Pancreas (tissue), 10 donors: ENCODE data around the gene DAAM2. TPM values are rescaled to one million over a fixed set of nuclear protein-coding genes. Genes with fewer than 3 reads are reported as not detected.

ENCODE experiments used
- ATAC-seq, 4 donors: fragments of 200-7000 bp; cut with Tn5 transposase; one replicate each; pipeline versions ENCODE4 v1.8.0 to v1.9.1; 2020; ENCODE audit warnings: mild to moderate bottlenecking in 4 of 4, moderate library complexity in 4 of 4
- DNase-seq, 6 donors: peaks; one replicate each; pipeline ENCODE4 v3.0.0-alpha.2; 2020
- FAIRE-seq: peaks from 2 replicates; lab custom pipeline; 2012; peaks lifted over from hg19 to GRCh38; lab: Jason Lieb, UNC
- H3K27ac ChIP-seq, 4 donors: fragments of 200-600 bp; sonication (generic); 1 replicate in 3 of 4; 2 replicates in 1 of 4; pipeline versions ENCODE4 v1.5.0 to v1.8.0; 2020
- H3K27me3 ChIP-seq, 4 donors: fragments of 200-600 bp; one replicate each; pipeline ENCODE4 v1.8.0; 2021
- H3K36me3 ChIP-seq, 3 donors: fragments of 200-600 bp; sonication (generic) in 1 of 3; one replicate each; pipeline versions ENCODE4 v1.5.0 to v1.8.0; 2020 to 2021
- H3K4me1 ChIP-seq, 3 donors: fragments of 200-600 bp; one replicate each; pipeline ENCODE4 v1.8.0; 2021
- H3K4me3 ChIP-seq, 4 donors: fragments of 200-600 bp; sonication (generic) in 2 of 4; one replicate each; pipeline versions ENCODE4 v1.5.0 to v1.8.0; 2020 to 2021
- H3K9me3 ChIP-seq, 4 donors: fragments of 200-600 bp; one replicate each; pipeline ENCODE4 v1.8.0; 2021
- WGBS, 2 donors: extraction: QIAGEN DNeasy Blood & Tissue Kit; methylation state at CpG; one replicate each; pipeline ENCODE4 v1.1.7; 2013; 5-methylcytosine and 5-hydroxymethylcytosine counted together
- intact Hi-C, 3 donors: fragments of 100-400 bp; cut with DNase I; formaldehyde crosslinking; loops; one replicate each; pipeline versions ENCODE4 v1.11.1 to v1.14.2; 2022
- polyA plus RNA-seq, 2 donors: library from polyadenylated mRNA; stranded (reverse); fragments of 200-250 nt; gene quantifications; one replicate each; pipeline ENCODE4 v1.2.3, GENCODE V29; 2013
- total RNA-seq, 6 donors: library from RNA; stranded (reverse); fragmentation: NEBNext Ultra II Directional in 4 of 6; extraction: Animal tissue kit (Norgen Biotek cat#: 25700) in 4 of 6; gene quantifications; one replicate each; pipeline versions ENCODE4 v1.2.1 to v1.2.4, GENCODE V29; 2021 to 2023
- TF ChIP-seq, protein P1 (sequence below), 4 donors: fragments of 200-600 bp; sonication (generic) in 3 of 4; IDR thresholded peaks; one replicate each; pipeline versions ENCODE4 v1.5.0 to v1.8.0; 2021; ENCODE audit warnings: antibody characterized with exemption in 4 of 4
- donor health status: healthy with polysubstance abuse.
- donor health status: DM: no; HTN: no; CAD: no; lungs with moderate emphysema.
- donor health status: DM: no; HTN: no; CAD: no.
- donor health status: control.
- donor health status: control.
- donor health status: Bipolar disorder and iron deficiency.
- donor health status: DM: yes; HTN: yes; CAD: no.
- donor health status: DM: no; HTN: no; CAD: no.
- donor health status: DM: no; HTN: no; CAD: no.
- donor health status: DM: yes; HTN: yes; CAD: no.

DAAM2 gene
- total and polyA plus RNA-seq, 8 donors = 4.0 to 10.5 (median 7.2) TPM

DNA sequence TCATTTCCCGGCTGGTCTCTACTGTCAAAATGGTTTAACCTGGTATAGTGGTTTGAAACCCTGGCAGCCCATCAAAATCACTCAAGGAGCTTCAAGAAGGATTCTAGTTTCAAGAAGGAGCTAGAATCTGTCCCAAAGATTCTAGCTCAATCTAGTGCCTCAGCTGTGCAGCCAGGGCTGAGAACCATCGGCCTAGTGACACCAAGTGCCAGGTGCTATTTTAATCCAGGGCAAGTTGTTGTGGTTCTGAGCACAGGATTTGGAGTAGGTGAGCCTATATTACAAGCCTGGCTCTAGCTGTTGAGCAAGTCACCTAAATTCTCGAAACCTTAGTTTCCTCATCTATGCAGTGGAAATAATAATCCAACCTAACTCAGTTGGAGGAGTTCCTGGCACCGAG, 138.4 kb downstream of the DAAM2 start:
- H3K9me3 ChIP-seq = no peaks in the 10 kb centered on the region
- FAIRE-seq (no peak), ATAC-seq (no peak), DNase-seq (no peak)
- no peaks in the 10 kb centered on the region for H3K36me3 ChIP-seq
- peak overlapping the region in 1 of 4 donors; percentile 28 for H3K27ac ChIP-seq
- no peaks in the 10 kb centered on the region for H3K27me3 ChIP-seq
- H3K4me1 ChIP-seq = peaks cover 0 to 20% (median 0%) of the 10 kb centered on the region in 3 donors
- WGBS, 2 donors = 69 to 71% methylated on average over 4 of the region's 4 CpGs
- TF ChIP-seq, protein P1, sequence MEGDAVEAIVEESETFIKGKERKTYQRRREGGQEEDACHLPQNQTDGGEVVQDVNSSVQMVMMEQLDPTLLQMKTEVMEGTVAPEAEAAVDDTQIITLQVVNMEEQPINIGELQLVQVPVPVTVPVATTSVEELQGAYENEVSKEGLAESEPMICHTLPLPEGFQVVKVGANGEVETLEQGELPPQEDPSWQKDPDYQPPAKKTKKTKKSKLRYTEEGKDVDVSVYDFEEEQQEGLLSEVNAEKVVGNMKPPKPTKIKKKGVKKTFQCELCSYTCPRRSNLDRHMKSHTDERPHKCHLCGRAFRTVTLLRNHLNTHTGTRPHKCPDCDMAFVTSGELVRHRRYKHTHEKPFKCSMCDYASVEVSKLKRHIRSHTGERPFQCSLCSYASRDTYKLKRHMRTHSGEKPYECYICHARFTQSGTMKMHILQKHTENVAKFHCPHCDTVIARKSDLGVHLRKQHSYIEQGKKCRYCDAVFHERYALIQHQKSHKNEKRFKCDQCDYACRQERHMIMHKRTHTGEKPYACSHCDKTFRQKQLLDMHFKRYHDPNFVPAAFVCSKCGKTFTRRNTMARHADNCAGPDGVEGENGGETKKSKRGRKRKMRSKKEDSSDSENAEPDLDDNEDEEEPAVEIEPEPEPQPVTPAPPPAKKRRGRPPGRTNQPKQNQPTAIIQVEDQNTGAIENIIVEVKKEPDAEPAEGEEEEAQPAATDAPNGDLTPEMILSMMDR (IDR thresholded peaks at IDR 0.05) = no peak
- intact Hi-C loops = no loop called here
- no peak overlapping the region for H3K4me3 ChIP-seq

DNA sequence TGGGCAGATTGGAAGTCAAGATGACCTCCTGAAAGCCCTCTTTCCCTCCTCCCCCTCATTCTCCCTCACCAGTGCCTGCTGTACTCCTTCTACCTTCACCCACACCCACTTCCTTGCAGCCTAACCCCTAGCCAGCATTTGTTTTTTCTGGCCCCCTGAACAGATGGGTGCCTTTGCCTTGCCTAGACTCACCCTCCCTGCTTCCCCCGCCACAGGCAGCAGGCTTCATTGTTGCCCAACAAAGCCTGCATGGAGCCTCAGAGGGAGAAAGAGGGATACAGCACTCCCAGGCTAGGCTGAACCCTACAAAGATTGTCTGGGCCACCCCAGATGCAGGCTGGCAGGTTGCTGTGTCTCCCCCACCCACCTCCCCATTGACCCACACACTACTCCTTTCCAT, 139.4 kb downstream of the DAAM2 start:
- TF ChIP-seq, protein P1 (IDR thresholded peaks at IDR 0.05) = no peak
- H3K27ac ChIP-seq = no peak overlapping the region
- no peaks in the 10 kb centered on the region for H3K36me3 ChIP-seq
- H3K4me3 ChIP-seq = no peak overlapping the region
- intact Hi-C loops = no loop called here
- no peaks in the 10 kb centered on the region for H3K27me3 ChIP-seq
- DNase-seq = no peak
- no peaks in the 10 kb centered on the region for H3K9me3 ChIP-seq
- H3K4me1 ChIP-seq = peaks cover 0 to 20% (median 0%) of the 10 kb centered on the region in 3 donors
- no peak for FAIRE-seq
- WGBS, 2 donors = 88 to 100% methylated on average over 1 of the region's 1 CpG
- ATAC-seq = no peak

DNA sequence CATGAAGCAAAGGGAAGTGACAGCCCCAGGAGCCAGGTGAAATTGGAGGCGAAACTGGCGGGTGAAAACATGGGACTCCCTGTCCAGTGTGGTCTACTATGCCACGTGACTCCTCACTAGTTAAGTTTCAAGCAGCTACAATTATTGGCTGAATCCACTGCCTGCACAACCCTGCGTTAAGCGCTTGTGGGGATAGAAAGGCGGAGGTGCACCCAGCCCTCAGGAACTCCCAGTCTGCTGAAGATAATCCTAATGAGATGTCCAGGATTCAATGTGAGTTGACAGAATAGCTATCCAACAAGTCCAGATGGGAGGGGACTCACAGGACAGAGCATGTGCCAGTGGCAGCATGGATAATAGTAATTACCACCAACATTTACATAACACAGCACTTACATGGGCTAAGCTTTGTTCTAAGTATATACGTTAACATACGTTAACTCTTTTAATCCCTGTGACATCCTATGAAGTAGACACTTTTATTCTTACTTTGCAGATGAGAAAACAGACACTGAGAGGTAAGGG, 140.3 kb downstream of the DAAM2 start:
- Histone ChIP-seq H3K36me3 (no peaks in the 10 kb centered on the region), H3K9me3 (no peaks in the 10 kb centered on the region), H3K4me3 (no peak overlapping the region), H3K27ac (no peak overlapping the region), H3K4me1 (peaks cover 0 to 20% (median 0%) of the 10 kb centered on the region in 3 donors), H3K27me3 (no peaks in the 10 kb centered on the region)
- ATAC-seq (no peak), FAIRE-seq (no peak), DNase-seq (no peak)
- intact Hi-C loops = no loop called here
- 92 to 94% methylated on average over 8 of the region's 8 CpGs for WGBS, 2 donors
- TF ChIP-seq, protein P1 (IDR thresholded peaks at IDR 0.05) = no peak

DNA sequence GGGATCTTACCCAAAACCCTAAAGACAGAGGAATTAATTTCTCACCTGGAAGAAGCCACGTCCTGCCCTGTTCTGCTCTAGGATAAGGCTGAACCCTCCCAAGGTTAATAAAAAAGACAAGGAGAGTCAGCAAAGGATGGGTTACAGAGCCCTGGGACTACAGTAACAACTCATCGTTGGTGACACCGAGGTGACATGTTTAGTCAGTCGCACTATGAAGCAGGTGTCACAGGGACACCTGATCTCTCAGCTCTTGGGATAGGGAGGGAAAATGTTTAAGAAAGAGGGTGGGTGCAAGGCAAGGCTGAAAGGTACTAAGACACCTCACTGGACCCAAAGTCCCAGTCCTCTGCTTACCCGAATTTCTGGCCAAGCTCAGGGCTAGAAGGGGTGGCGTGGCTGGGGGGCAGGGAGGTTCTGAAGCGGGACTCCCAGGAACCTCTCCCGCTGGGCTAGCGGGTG, 141.5 kb downstream of the DAAM2 start:
- H3K36me3 ChIP-seq = no peaks in the 10 kb centered on the region
- FAIRE-seq (no peak), ATAC-seq (peak; percentile 19 to 30 (median 24)), DNase-seq (no peak)
- intact Hi-C loops = no loop called here
- peak overlapping the region; percentile 24 to 55 (median 32) for H3K27ac ChIP-seq
- no peaks in the 10 kb centered on the region for H3K27me3 ChIP-seq
- 8 to 9% methylated on average over 9 of the region's 9 CpGs for WGBS, 2 donors
- TF ChIP-seq, protein P1 (IDR thresholded peaks at IDR 0.05) = no peak
- peaks cover 0 to 20% (median 0%) of the 10 kb centered on the region in 3 donors for H3K4me1 ChIP-seq
- peak overlapping the region; percentile 56 to 86 (median 73) for H3K4me3 ChIP-seq
- H3K9me3 ChIP-seq = no peaks in the 10 kb centered on the region

DNA sequence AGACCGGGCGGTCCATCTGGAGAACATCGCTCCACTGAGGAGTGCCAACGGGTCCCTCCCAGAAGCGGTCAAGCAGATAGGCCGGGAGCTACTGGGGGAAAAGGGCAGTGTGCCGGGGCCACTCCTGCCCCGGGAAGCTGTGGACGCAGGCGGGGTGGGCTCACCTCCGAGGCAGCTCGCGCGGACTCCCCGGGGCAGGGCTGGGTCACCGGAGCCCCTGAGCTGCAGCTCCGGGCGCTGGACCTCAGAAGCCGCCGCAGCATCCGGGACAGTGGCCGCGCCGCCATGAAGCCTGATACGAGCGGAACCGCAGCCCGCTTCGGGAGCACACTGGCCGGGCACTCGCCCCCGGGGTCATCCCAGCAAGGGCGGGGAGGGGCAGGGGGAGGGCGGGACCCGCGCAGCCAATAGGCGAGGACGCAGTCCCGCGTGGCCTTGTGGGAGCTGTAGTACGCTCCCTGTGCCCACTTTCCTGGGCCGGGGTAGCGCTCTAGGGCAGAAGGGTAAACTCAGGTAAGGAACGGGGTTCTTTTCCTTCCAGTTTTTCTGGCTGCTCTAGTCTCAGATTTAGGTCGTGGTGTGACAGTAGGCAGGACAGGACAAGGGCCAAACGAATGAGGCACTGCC, 142.1 kb downstream of the DAAM2 start, which contains the start of gene MOCS1:
Gene MOCS1, minus strand, starts transcription at position 332 of the 627 bp plus-strand sequence. Its CDS starts 45 bp downstream, at position 287.
- Histone ChIP-seq H3K27me3 (no peaks in the 10 kb centered on the region), H3K36me3 (no peaks in the 10 kb centered on the region), H3K4me3 (peak within 1 kb of the TSS; percentile 56 to 86 (median 73)), H3K4me1 (peaks cover 0 to 20% (median 0%) of the 10 kb centered on the region in 3 donors), H3K9me3 (no peaks in the 10 kb centered on the region), H3K27ac (peak within 1 kb of the TSS; percentile 24 to 55 (median 32))
- intact Hi-C loops = no loop called here
- 0 to 1% methylated on average over 32 to 46 of the region's 46 CpGs for WGBS, 2 donors
- ATAC-seq (peak; percentile 97 to 99 (median 98)), FAIRE-seq (no peak), DNase-seq (peak; percentile 84 to 94 (median 86))
- TF ChIP-seq, protein P1 (IDR thresholded peaks at IDR 0.05) = no peak
